M059J (cell line): Measurements from ENCODE around the gene INO80C. TPM values are rescaled to one million over a fixed set of nuclear protein-coding genes. Genes with fewer than 3 reads are reported as not detected.

ENCODE experiments used
- DNase-seq: peaks from one replicate; pipeline ENCODE4 v3.0.0-alpha.2; 2012; ENCODE audit warnings: low read depth
- total RNA-seq: library from RNA; depleted of rRNA; stranded (reverse); fragments of >200 nt; shearing (Covaris generic); gene quantifications from 2 replicates; pipeline ENCODE4 v1.2.3, GENCODE V29; 2014; rRNA removed

Gene INO80C
- total RNA-seq, 1 experiment from 2014 or later, result 6.5 TPM

DNA sequence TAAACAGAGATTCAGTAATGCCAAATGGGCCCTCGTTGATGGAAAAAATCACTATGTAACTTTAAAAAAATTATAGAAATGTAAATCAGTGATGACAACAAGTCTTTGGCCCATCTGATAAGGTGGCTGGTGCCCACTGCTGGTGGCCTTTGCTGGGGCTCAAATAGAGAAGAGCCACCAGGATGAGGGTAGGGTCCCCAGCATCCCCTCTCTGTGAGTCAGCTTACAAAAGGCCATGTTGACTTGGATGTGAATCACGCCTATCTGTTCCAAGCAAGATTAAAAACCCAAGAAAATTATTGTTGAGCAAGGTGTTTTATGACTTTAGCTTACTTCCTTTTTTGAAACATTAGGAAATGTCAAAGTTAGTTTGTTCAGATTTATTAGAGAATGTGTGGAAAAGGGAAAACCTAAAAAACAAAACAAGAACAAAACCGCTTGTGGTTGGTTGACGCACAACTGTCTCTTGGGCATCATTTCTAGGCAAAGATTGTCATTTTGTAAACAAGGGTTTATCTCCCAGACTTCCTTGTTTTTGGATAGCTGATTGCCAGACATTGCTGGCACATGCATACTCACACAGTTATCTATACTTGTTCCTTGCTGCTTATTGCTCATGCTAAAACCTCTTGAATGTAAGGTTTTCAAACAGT is 66.9 kb downstream of the INO80C start:
- DNase-seq, result no peak

- peak; percentile 14 for DNase-seq
These were observed 71.0 kb downstream of the INO80C start for GRCh38 chr18:35426786-35427185.

GRCh38 chr18:35424356-35424755 is 73.4 kb downstream of the INO80C start:
- no peak for DNase-seq

DNA sequence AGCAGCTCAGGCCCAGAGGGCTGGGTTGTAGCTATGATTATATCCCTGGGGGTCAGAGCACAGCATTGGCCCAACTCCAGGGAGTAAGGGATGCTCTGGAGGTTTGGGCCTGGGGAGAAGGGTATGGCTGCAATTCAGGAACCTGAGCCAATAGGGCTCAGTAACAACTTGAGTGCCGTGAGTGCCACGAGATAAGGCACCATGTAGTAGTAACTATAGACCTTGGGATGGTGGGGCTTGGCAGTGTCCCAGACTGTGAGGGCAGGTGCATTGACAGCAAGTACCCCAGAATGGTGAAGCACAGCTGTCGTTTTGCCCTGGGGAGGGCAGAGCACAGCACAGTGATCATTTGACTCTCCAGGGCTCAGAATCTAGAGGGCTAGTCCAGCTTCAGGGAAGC is 75.5 kb downstream of the INO80C start:
- no peak for DNase-seq

DNA sequence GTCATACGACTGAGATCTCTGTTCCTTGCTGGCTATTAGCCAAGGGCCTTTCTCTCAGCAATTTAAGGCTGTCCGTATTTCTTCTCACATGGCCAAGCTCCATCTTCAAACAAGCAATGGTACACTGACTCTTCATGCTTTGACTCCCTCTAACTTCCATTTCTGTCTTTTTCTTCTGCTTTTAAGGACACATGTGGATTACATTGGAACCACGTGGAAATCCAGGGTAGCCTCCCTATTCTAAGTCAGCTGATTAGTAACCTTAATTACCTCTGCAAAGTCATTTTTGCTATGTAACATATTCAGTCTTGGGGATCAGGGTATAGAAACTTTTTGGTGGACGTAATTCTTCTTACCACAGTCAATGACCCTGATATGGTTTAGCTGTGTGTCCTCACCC is 79.2 kb downstream of the INO80C start:
- no peak for DNase-seq

Other genes starting within 250 kb of the INO80C start
- gene ZSCAN30, start 207.7 kb downstream of the INO80C start, total RNA-seq, result 13.2 and 18.9 TPM in 2 replicates
- gene ZNF24, start 153.5 kb downstream of the INO80C start, total RNA-seq, result 34.7 and 41.0 TPM in 2 replicates
- gene ZNF396, start 120.6 kb downstream of the INO80C start, total RNA-seq, result 1.7 TPM in 2 replicates
- gene GALNT1, start 83.8 kb upstream of the INO80C start, total RNA-seq, result 46.1 and 63.0 TPM in 2 replicates